Glutamatergic neuron (in vitro differentiated cells): Measurements from ENCODE around the gene NEDD9. TPM values are rescaled to one million over a fixed set of nuclear protein-coding genes. Genes with fewer than 3 reads are reported as not detected.

Experiments used
- DNase-seq: peaks from one replicate; pipeline ENCODE4 v3.0.0; 2022
- H3K27ac Mint-ChIP-seq: one replicate; pipeline ENCODE4 v1.8.0; 2020; ENCODE audit warnings: mild to moderate bottlenecking, mixed read lengths, inconsistent platforms; ENCODE audit not compliant: unreplicated experiment
- H3K27me3 Mint-ChIP-seq: one replicate; pipeline ENCODE4 v1.8.0; 2020; ENCODE audit warnings: mild to moderate bottlenecking, moderate library complexity, mixed read lengths, inconsistent platforms; ENCODE audit not compliant: unreplicated experiment
- H3K36me3 Mint-ChIP-seq: one replicate; pipeline ENCODE4 v1.8.0; 2020; ENCODE audit warnings: mild to moderate bottlenecking, mixed read lengths, inconsistent platforms; ENCODE audit not compliant: unreplicated experiment
- H3K4me1 Mint-ChIP-seq: one replicate; pipeline ENCODE4 v1.8.0; 2020; ENCODE audit warnings: mild to moderate bottlenecking, low read depth, mixed read lengths, inconsistent platforms; ENCODE audit not compliant: unreplicated experiment
- H3K4me3 Mint-ChIP-seq: one replicate; pipeline ENCODE4 v1.8.0; 2020; ENCODE audit warnings: mild to moderate bottlenecking, mixed read lengths, inconsistent platforms; ENCODE audit not compliant: unreplicated experiment
- H3K9me3 Mint-ChIP-seq: one replicate; pipeline ENCODE4 v1.8.0; 2020; ENCODE audit warnings: mild to moderate bottlenecking, moderate library complexity, mixed read lengths, inconsistent platforms; ENCODE audit not compliant: unreplicated experiment
- CTCF ChIP-seq: fragments of 200-600 bp; sonication (generic); IDR thresholded peaks from one replicate; pipeline ENCODE4 v1.5.0; 2021; ENCODE audit not compliant: partially characterized antibody, unreplicated experiment
- total RNA-seq: library from RNA; stranded (reverse); fragmentation: NEBNext Ultra II Directional; extraction: Animal tissue kit (Norgen Biotek cat#: 25700); gene quantifications from one replicate; pipeline ENCODE4 v1.2.1, GENCODE V29; 2021; ENCODE audit not compliant: unreplicated experiment

NEDD9 gene
- total RNA-seq, 1 donor from 2014 or later = 0.71 TPM

- Mint-ChIP-seq H3K9me3 (no peaks in the 10 kb centered on the region), H3K4me3 (no peak overlapping the region), H3K27ac (no peak overlapping the region), H3K27me3 (no peaks in the 10 kb centered on the region), H3K4me1 (peaks cover 8% of the 10 kb centered on the region), H3K36me3 (no peaks in the 10 kb centered on the region)
- DNase-seq = no peak
- TF ChIP-seq CTCF = no peak
Observed at GRCh38 chr6:11209369-11209768, 23.1 kb downstream of the NEDD9 start.

- DNase-seq = no peak
- H3K36me3 Mint-ChIP-seq = no peaks in the 10 kb centered on the region
- no peak for TF ChIP-seq CTCF
- no peak overlapping the region for H3K27ac Mint-ChIP-seq
- no peaks in the 10 kb centered on the region for H3K27me3 Mint-ChIP-seq
- H3K4me1 Mint-ChIP-seq = peaks cover 7% of the 10 kb centered on the region
- H3K9me3 Mint-ChIP-seq = no peaks in the 10 kb centered on the region
- no peak overlapping the region for H3K4me3 Mint-ChIP-seq
Observed at GRCh38 chr6:11208854-11209253, 23.6 kb downstream of the NEDD9 start.

- Mint-ChIP-seq H3K36me3 (no peaks in the 10 kb centered on the region), H3K27ac (no peak overlapping the region)
Observed at GRCh38 chr6:11208267-11208666, 24.2 kb downstream of the NEDD9 start.

GRCh38 chr6:11207199-11207968, 25.1 kb downstream of the NEDD9 start:
- no peak overlapping the region for H3K4me3 Mint-ChIP-seq
- no peak for DNase-seq
- H3K4me1 Mint-ChIP-seq = peaks cover 3% of the 10 kb centered on the region
- H3K27ac Mint-ChIP-seq = no peak overlapping the region
- no peaks in the 10 kb centered on the region for H3K27me3 Mint-ChIP-seq
- TF ChIP-seq CTCF = no peak
- peaks cover 1% of the 10 kb centered on the region for H3K9me3 Mint-ChIP-seq
- H3K36me3 Mint-ChIP-seq = no peaks in the 10 kb centered on the region

More at GRCh38 chr6:11208267-11208666, 24.2 kb downstream of the NEDD9 start:
- Mint-ChIP-seq H3K4me1 (peaks cover under 1% of the 10 kb centered on the region), H3K27me3 (no peaks in the 10 kb centered on the region), H3K9me3 (peaks cover 1% of the 10 kb centered on the region), H3K4me3 (no peak overlapping the region)
- DNase-seq = no peak
- TF ChIP-seq CTCF = no peak

GRCh38 chr6:11206576-11206975, 25.9 kb downstream of the NEDD9 start:
- no peak overlapping the region for H3K27ac Mint-ChIP-seq
- peaks cover 3% of the 10 kb centered on the region for H3K4me1 Mint-ChIP-seq
- TF ChIP-seq CTCF = no peak

More at GRCh38 chr6:11206576-11206975, 25.9 kb downstream of the NEDD9 start:
- Mint-ChIP-seq H3K9me3 (peaks cover 1% of the 10 kb centered on the region), H3K27me3 (no peaks in the 10 kb centered on the region), H3K36me3 (no peaks in the 10 kb centered on the region), H3K4me3 (no peak overlapping the region)
- no peak for DNase-seq
